ENCODE data around the gene SRXN1. TPM values are rescaled to one million over a fixed set of nuclear protein-coding genes. Genes with fewer than 3 reads are reported as not detected.

The SRXN1 gene
- total RNA-seq, 1 donor from 2014 or later: 21.2 TPM

DNA sequence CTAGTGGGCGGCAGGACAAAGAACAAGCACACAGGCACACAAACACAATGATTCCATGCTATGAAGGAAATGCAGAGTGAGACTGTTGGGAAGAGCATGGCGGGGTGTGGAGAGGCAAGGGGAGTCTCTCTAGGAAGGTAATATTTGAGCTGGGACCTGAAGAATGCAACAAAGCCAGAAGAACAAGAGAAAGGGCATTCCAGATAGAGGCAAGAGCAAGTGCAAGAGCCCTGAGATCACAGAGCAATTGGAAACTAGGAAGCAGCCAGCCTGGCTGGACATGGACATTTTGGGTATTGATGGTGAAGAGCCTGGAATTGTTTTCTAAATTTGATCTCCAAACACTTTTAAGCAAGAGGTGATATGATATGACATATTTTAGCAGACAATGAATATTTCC is 15.4 kb downstream of the SRXN1 start:
- no peak for DNase-seq (ENCODE audit: low read depth in 2 of 2)

DNA sequence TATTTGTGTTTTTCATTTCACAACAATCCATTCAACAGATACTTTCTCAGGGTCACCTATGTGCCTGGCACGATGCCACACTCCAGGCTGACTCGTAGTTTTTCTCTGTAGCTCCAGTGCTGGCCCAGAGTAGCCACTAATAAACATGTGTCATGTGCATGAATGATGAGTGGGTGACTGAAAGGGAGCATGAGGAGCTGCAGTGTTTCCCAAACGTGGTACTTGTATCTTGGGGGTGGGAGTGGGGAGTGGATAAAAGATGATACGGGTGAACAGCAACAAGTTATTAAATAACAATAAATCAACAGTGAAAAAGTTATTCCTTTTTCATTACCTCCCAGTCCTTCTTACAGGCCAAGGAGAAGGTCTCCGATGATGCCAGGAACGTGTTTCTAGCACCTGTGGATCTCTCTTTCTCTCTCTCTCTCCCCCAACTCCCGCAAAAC is 17.1 kb downstream of the SRXN1 start:
- DNase-seq (ENCODE audit: low read depth in 2 of 2): no peak

DNA sequence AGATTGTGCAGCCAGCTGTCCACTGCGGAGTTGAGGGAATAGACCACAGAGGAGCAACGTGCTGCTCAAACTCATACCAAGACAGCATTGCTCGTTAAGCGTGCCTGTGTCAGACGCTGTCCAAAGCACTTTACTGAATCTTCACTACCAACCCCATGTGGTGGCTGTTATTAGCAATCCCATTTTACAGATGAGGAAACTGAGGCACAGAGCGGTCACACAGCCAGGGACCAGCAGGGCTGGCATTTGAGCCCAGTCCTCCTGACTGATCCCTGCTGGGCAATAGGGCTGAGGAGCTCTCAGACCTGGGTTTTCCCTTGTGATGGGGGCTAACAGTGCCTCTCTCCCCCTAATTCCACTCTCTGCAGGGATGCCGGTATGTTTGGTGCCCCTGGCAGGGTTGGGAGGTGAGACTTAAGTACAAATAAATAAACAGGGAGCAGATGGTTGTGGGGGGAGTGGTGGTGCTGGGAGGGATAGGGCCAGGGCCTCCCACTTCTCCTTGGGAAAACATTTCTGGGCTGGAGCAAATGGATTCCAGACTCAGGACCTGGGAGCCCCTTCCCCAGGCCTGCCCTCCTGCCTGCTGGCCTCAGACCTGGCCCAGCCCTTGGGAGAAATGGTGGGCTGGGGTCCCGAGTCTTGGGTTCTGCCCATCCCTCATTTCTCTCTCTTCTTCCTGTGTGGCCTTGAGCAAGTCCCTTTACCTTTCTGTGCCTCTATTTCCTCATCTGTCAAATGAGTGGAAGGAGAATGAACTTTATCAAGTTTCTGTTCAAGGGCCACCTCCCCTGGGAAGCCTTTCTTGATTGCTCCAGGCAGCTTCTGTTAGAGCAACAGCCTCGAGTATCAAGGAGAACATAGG is 17.7 kb downstream of the SRXN1 start:
- no peak for DNase-seq (ENCODE audit: low read depth in 2 of 2)

DNA sequence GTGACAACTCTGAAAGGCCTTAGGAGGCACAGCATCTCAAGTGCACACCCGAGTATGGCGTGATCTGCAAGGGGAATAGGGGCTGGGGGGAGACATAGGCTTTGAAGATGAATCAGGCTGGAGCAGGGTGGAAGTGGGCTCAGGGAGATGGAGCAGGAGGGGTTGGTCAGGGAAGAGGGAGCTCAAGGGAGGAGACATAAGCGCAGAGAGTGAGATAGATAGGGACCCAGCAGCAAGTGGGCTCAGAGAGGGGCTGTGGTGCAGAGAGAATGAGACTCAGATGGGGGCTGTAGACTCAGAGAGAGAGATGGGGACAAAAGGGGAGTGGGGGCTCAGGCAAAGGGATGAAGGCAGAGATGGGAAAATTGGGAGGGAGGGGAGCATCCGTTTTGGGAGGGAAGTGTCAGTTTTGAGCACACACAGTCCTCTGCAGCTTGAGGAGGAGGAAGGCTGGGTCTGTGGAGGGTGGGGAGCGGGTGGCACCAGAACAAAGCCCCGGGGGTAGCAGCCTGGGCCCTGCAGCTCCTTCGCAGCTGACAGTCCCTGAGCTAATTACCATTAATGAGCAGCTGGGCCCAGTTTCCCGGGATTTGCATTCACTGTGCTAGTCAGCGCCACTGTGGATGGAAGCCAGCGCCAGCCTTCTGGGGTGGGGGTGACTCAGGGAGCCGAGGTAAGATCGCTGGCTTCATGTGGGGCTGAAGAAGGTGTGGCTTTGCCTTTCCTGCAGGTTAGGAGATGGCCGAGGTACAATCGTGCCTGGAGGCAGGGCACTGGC is 18.7 kb downstream of the SRXN1 start:
- DNase-seq (ENCODE audit: low read depth in 2 of 2): no peak

DNA sequence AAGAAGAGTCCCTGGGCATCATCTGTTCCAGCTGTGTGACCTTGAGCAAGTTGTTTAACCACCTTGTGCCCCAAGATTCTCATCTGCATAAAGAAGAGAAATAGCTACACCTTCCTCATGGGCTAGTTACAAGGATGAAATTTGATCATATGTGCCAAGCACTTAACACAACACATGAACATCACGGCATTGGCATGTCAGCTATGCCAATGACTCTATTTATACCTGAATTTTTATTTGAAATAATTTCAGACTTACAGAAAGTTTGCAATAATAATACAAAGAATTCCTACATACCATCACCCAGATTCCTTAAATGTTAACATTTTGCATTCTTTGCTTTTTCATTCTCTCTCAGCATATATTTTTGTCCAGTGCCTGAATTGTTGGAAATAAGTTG is 21.9 kb downstream of the SRXN1 start:
- no peak for DNase-seq (ENCODE audit: low read depth in 2 of 2)

DNA sequence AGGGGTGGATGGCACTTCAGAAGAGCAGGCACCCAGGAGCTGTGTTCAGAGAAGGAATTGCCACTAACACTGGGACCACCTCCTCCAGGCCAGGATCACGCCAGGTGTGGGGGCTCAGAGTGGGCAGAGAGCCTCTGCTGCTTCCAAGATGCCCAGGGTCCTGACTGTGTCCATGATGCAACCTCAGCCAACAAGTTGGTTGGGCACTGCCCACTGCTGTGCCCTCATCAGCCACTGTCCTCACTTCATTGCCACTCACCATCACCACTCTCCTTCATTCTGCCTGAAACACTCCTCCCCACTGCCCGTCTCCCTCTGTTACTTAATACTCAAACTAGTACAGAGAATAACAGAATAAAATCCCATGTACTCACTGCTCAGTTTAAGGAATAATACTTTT is 26.4 kb downstream of the SRXN1 start:
- no peak for DNase-seq (ENCODE audit: low read depth in 2 of 2)

DNA sequence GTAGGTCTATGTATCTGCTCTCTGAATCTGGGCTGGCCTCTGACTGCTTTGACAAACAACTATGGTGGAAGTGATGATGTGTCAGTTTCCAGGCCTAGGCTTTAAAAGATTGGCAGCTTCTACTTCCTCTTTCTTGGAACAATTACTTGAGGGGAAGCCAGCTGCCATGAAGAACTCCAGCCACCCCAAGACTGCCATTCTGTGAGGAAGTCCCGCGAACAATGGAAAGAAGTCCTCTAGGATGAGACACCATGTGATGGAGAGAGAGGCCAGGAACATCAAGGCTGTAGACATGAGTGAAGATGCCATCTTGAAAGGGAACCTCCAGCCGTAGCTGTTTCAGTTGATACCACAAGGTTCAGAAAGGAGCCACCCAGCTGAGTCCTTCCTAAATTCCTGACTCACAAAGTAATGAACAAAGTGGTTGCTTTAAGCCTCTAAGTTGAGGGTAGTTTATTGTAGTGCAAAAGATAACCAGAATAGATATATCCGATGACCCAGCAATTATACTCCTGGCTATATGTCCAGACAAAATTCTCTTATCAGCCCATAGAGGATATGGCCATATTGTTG is 27.6 kb downstream of the SRXN1 start:
- peak in 1 of 2 donors; percentile 44 for DNase-seq (ENCODE audit: low read depth in 2 of 2)

DNA sequence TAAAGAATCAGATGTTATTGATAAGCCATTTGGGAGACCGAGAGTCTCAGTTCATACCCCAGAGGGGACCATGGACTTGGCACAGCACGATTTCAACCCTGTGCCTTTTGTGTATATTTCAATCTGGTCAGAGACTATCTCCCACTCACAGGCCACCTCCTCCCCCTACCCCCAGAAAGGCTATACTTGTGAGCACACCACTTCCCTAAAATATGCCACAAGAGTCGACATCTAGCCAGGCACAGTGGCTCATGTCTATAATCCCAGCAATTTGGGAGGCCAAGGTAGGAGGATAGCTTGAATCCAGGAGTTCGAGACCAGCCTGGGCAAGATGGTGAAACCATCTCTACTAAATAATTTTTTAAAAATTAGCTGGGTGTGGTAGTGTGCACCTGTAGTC is 29.3 kb downstream of the SRXN1 start:
- no peak for DNase-seq (ENCODE audit: low read depth in 2 of 2)

DNA sequence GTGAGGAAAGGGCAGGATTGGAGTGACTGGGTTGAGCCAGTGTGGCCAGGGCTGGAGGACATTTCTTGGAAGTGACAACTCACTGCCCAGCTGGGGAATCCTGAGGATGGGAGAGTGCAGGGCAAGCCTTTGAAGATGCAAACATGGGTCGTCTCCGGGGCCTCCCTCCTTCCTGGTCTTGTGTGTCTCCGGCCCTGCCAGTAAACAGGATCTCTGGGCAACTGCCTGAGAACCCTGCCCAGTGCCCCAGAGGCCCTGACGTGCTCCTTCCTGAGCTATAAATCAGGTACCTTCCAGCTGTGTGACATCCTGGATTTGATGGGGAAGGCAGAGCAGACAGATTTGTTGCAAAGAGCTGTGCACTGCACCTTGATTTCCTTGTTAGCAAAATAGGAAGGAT is 30.0 kb downstream of the SRXN1 start:
- DNase-seq (ENCODE audit: low read depth in 2 of 2): no peak

DNA sequence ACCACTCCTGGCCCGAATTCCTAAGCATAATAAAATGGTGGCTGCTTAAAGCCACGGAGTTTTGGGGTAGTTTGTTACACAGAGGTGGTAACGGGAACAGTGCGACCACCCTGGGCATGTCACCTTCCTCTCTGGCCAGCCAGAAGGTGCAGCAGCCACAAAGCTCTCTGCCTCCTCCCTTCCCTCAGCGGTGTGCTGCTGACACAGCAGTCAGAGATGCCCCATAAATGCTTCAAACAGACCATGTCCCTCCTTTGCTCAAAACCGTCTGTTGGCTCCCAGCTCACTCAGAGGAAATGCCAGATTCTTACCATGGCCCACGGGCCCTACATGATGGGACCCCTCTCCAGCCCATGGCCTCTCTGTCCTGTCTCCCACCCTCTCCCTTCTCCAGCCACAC is 30.8 kb downstream of the SRXN1 start:
- no peak for DNase-seq (ENCODE audit: low read depth in 2 of 2)

DNA sequence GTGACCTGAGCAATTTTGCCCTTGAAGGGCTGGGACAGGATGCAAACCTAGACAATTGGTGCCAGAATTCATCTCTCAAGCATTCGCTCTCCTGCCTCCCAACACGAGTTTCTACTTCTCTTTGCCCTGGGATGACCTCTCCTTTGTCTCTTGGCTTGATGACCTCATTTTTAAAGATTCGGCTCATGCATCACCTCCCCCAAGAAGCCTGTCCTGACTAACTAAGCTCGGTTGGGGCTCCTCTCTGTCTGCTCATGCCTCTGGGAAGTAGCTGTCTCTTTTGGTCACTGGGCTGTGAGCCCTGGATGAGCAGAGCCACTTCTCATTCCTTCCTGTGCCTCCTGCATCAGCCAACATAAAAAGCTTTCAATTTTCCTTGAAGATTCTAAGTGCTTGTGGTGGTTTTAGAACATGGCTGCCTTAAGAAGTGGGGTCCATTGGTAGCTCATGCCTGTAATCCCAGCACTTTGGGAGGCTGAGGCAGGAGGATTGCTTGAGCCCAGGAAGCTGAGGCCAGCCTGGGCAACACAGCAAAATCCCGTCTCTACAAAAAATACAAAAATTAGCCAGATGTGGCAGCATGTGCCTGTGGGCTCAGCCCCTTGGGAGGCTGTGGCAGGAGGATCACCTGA is 31.8 kb downstream of the SRXN1 start:
- DNase-seq (ENCODE audit: low read depth in 2 of 2): no peak

DNA sequence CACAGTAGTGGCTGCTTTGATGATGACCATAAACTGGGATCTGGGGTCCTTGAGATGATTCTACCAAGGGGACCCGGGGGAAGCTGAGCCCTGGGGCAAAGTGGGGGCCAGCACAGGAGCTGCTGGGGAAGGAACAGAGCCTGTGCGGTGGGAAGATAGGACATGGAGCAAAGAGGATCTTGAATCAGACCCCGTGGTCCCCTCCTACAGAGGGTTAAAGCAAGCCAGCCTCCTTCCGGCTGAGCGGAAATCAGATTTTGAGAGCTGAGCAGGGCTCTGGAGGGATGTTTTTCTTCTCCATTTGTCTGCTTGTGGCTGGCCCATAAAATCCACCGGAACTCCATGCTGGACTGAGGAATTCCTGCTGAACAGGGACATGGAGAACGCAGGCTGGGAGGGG is 32.8 kb downstream of the SRXN1 start:
- DNase-seq (ENCODE audit: low read depth in 2 of 2): no peak

DNA sequence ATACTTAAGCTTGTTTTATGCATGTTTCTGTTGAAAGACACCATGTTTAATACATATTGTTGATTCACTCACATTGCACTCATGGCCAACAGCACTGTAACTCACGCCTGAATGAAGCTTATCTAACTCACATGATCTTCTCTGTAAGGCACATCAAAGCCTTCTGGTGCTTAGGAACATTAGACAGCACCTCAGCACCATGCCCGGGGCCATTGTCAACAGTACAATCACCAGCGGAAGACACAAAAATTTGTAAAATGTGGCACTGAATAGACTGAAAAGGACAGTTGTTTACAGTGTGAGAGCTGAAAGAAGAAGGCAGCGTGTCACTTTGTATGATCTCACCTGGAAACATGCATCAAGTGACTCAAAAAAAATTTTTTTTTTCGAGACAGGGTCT is 34.0 kb downstream of the SRXN1 start:
- DNase-seq (ENCODE audit: low read depth in 2 of 2): no peak

DNA sequence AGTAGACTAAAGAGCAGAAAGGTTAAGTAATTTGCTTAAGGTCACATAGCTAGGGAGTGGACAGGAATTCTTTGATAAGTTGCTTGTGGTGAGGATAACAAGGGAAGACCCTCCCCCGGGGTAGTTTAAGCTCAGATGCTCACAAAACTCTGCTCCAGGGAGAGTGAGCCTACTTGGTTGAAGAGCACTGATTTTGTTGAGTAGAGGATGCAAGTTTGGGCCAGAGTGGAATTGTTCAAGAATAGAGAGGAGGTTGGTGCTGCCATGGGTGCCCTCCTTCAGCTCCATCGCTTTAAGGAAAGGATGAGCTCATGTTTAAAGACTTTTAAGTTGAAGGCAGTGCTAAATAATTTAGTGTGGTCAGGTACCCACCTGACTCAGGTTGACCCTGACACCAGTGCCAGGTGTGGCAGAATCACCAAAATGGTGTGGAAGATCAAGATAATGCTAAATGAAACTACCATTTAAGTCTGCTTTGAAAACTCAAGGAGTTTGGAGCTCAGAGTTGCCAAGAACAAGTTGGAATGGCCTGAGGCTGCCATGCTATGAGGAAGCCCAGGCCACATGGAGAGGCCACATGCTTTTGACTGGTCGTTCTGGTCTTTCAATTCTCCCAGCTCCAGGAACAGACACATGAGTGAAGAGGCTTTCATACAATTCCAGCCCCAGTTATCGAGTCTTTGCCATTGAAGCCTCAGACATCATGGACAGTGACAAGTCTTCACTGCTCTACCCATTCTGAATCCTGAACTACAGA is 34.9 kb downstream of the SRXN1 start:
- no peak for DNase-seq (ENCODE audit: low read depth in 2 of 2)

DNA sequence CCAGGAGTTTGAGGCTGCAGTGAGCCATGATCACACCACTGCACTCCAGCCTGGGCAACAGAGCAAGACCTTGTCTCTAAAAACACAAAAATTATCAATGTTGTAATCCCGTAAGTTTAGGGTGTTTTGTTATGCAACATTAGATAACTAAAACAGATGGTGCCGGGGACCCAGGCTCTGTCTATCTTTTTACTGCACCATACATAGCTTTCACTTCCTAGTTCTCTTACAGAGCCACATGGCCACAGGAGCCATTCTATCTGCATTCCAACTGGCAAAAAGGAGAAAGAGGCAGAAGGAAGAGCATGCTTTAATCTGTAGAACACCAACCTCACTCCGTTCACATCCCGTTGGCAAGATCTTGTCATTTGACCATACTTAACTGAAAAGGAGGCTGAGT is 37.5 kb downstream of the SRXN1 start:
- DNase-seq (ENCODE audit: low read depth in 2 of 2): no peak

DNA sequence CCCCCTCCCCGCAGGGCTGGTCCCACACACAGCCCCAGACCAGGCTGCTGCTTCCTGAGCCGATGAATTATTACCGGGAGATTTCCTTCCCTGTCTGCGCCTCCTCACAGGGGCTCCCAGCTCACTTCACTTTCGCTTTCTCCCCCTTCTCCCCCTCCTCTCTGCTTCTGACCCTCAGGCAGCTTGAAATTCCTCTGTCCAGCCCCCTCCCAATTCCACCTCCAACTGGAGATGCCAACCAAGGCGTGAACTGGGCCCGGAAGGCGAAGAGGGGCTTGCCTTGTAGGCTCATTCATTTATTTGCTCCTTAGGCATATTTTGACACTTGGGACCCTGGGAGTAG is 41.2 kb downstream of the SRXN1 start:
- peak in 1 of 2 donors; percentile 13 for DNase-seq (ENCODE audit: low read depth in 2 of 2)

DNA sequence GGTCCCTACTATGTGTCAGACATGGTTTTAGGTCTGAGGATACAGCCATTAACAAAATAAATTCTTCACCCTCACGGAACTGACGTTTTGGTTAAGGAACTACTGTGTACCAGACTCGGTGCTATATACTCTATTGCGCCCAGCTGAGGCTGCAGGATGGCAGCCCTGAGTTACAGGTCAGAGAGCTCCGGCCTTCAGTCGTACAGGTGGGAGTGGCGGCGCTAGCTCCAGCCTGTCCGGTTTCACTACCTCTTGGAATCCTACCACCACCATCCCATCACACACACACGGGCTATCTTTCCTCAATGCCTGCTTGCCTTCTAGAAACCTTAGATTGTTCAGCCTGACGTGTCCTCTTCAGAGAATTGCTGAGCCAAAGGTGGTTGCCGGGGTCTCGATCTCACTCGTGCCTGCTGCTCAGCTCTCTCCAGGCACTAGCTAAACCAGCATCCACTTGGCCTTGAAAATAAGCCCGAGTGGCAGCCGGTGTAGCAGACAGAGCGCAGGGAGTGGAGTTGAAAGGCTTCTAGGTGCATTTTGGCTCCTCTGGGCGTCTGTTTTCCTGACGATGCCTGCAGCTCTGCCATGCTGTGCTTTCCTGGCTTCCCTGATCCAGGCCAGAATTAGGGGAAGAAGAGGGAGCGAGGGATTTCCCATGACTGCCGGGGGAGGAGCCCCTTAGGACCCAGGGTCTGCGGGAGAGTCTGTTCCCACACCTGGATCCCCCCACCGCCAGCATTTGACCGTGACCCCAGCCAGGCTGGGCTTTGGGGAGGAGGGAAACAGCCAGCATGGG is 41.8 kb downstream of the SRXN1 start:
- no peak for DNase-seq (ENCODE audit: low read depth in 2 of 2)

DNA sequence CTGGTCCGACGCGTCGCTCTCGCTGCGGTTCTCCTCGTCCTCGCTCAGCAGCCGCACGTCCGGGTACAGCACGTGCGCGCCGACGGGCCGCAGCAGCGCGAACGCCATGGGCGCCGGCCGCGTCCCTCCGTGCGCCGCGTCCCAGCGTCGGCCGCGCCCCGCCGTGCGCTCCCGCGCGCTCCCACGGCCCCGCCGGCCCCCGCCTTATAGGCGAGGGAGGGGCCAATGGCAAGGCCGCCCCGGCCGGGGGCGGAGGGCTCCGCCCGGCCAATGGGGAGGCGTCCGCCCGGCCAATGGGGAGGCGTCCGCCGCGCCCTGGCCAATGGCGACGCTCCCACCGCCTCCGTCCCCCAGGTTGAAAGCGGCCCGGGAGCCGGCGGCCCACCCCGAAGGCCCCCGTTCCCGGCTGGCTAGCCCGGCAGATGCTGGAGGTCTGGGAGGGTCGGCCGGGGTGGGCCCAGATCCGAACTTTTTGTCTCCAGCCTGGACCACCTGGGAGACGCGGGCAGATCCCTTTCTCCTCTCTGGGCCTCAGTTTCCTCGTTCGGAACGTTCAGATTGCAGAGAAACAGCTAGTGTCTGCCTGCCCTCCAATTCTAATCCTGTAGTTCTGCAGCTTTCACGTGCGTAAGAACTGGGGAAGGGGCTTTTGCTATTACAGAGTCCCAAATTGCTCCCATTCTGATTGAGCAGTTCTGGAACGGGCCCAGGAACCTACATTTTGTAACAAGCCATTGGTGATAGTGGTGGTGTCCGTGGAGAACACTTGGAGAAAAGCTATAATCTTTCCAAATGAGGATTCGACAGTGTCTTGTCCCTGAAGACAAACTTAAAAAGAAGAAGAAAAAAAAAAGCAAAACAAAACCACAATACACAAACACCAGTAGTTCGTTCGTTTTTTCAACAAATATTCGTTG is 42.6 kb downstream of the SRXN1 start, which contains the start of gene TCF15:
Gene TCF15, minus strand, starts transcription at position 180 of the 917 bp plus-strand sequence. Its CDS starts 72 bp downstream, at position 108.
- peak; percentile 40 to 84 for DNase-seq (ENCODE audit: low read depth in 2 of 2)

DNA sequence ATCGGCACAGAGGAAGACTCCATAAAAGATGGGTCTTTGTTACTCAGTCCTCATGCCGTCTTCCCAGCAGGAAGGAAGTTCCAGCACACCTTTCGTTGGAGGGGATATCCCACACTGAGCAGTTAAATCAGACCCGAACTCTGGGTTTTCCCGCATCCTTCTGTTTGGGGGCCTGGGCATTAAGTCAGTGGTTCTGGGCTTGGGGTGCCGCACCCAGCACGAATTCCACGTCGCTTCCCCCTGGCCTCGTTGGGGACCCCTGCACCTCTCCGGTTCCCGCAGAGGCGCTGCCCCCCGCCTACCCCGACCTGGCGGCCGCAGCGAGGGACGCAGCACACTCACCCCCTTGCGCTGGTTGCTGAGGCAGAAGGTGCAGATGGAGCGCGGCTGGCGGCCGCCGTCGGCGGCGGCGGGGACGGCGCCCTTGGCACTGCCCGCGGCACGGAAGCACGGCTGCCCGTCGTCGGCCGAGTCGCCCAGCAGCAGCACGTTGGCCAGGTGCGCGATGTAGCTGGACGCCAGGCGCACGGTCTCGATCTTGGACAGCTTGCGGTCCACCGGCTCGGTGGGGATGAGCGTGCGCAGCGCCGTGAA is 43.5 kb downstream of the SRXN1 start:
- peak in 1 of 2 donors; percentile 24 for DNase-seq (ENCODE audit: low read depth in 2 of 2)
